ENCODE data around the gene STK10.
"Not testable (repeated sequence)": the region's sequence is repeated elsewhere in the genome, so short reads cannot be mapped to it uniquely, and the experiment has no call there.

Gene STK10

GRCh38 chr5:172207511-172207910, 19.5 kb upstream of the STK10 start:
- DNase-seq (ENCODE audit: low read depth) = no peak
- TF ChIP-seq CTCF (IDR thresholded peaks at IDR 0.05; ENCODE audit: control insufficient read depth, insufficient read depth, low read depth, low read length, missing control alignments) = no peak

GRCh38 chr5:172205984-172206383, 18.0 kb upstream of the STK10 start:
- H3K4me3 ChIP-seq (ENCODE audit: control insufficient read depth, low read depth, low read length); DNase-seq (ENCODE audit: low read depth): not testable (repeated sequence)

More at GRCh38 chr5:172207511-172207910, 19.5 kb upstream of the STK10 start:
- H3K4me3 ChIP-seq (ENCODE audit: control insufficient read depth, low read depth, low read length) = no peak overlapping the region

- TF ChIP-seq CTCF (IDR thresholded peaks at IDR 0.05; ENCODE audit: control insufficient read depth, insufficient read depth, low read depth, low read length, missing control alignments) = no peak
- H3K4me3 ChIP-seq (ENCODE audit: control insufficient read depth, low read depth, low read length) = no peak overlapping the region
- DNase-seq (ENCODE audit: low read depth) = no peak
Measured at GRCh38 chr5:172200476-172200875, 12.5 kb upstream of the STK10 start.

GRCh38 chr5:172199446-172199845, 11.4 kb upstream of the STK10 start:
- DNase-seq (ENCODE audit: low read depth) = no peak
- no peak overlapping the region for H3K4me3 ChIP-seq (ENCODE audit: control insufficient read depth, low read depth, low read length)
- no peak for TF ChIP-seq CTCF (IDR thresholded peaks at IDR 0.05; ENCODE audit: control insufficient read depth, insufficient read depth, low read depth, low read length, missing control alignments)

GRCh38 chr5:172197775-172198174, 9.8 kb upstream of the STK10 start:
- H3K4me3 ChIP-seq (ENCODE audit: control insufficient read depth, low read depth, low read length); DNase-seq (ENCODE audit: low read depth): not testable (repeated sequence)

- no peak for DNase-seq (ENCODE audit: low read depth)
- no peak overlapping the region for H3K4me3 ChIP-seq (ENCODE audit: control insufficient read depth, low read depth, low read length)
- no peak for TF ChIP-seq CTCF (IDR thresholded peaks at IDR 0.05; ENCODE audit: control insufficient read depth, insufficient read depth, low read depth, low read length, missing control alignments)
Measured at GRCh38 chr5:172194985-172195774, 7.2 kb upstream of the STK10 start.

GRCh38 chr5:172193872-172194271, 5.8 kb upstream of the STK10 start, which contains the start of gene EFCAB9:
EFCAB9 (plus strand) TSS chr5:172194172; CDS start chr5:172194173, 1 bp downstream.
- no peak within 1 kb of the TSS for H3K4me3 ChIP-seq (ENCODE audit: control insufficient read depth, low read depth, low read length)
- TF ChIP-seq CTCF (IDR thresholded peaks at IDR 0.05; ENCODE audit: control insufficient read depth, insufficient read depth, low read depth, low read length, missing control alignments) = no peak
- no peak for DNase-seq (ENCODE audit: low read depth)
